K562 (cell line): ENCODE results near the gene NQO2. TPM values are rescaled to one million over a fixed set of nuclear protein-coding genes. Genes with fewer than 3 reads are reported as not detected.

ENCODE experiments used
- ATF1 ChIP-seq, 2 experiments: fragments of 450-650 bp in 1 of 2; IDR thresholded peaks; 2 replicates each; pipeline ENCODE4 v1.6.1; 2016; ENCODE audit warnings: missing compliant biosample characterization in 1 of 2, missing genetic modification characterization in 1 of 2
- GATAD2A ChIP-seq: fragments of 450-650 bp; IDR thresholded peaks from 2 replicates; pipeline ENCODE4 v1.6.1; 2017
- HEY1 ChIP-seq: fragments of 250-450 bp; sonication (Bioruptor Pico); IDR thresholded peaks from 2 replicates; pipeline ENCODE4 v1.5.0; 2020; ENCODE audit warnings: mild to moderate bottlenecking, moderate library complexity, borderline replicate concordance
- ZNF140 ChIP-seq: fragments of 250-450 bp; sonication (Bioruptor Pico); IDR thresholded peaks from 2 replicates; pipeline ENCODE4 v1.8.0; 2021; ENCODE audit warnings: moderate library complexity, mild to moderate bottlenecking, inconsistent platforms
- polyA plus RNA-seq, 8 experiments: library from polyadenylated mRNA; depleted of rRNA in 4 of 8; stranded (reverse) in 5 of 8; unstranded in 3 of 8; fragments of >200 nt; fragmentation: Nextera tagmentation in 2 of 8; fragmentation: Illumina TruSeq in 1 of 8; extraction: Ambion mirVana in 2 of 8; extraction: Trizol in 1 of 8; gene quantifications; 2 replicates each; pipeline versions ENCODE4 v1.2.1 to v1.2.3, GENCODE V29; 2011 to 2014; ENCODE audit warnings: inconsistent platforms in 1 of 8, missing spikeins in 1 of 8
- total RNA-seq, 7 experiments: library from RNA; depleted of rRNA in 6 of 7; stranded (reverse); fragments of >200 nt in 6 of 7; fragmentation: Illumina TruSeq in 2 of 7; extraction: Trizol in 2 of 7; gene quantifications; 2 replicates each; pipeline versions ENCODE4 v1.2.1 to v1.2.3, GENCODE V29; 2011 to 2021; ENCODE audit warnings: low replicate concordance in 1 of 7
- TF ChIP-seq, protein P1 (sequence below): fragments of 250-450 bp; sonication (Bioruptor Pico); IDR thresholded peaks from 2 replicates; pipeline ENCODE4 v1.5.0; 2022; ENCODE audit warnings: mild to moderate bottlenecking
- TF ChIP-seq, protein P2 (sequence below): fragments of 250-450 bp; sonication (Bioruptor Pico); IDR thresholded peaks from 2 replicates; pipeline ENCODE4 v1.4.0; 2020
- TF ChIP-seq, protein P3 (sequence below): fragments of 450-650 bp; IDR thresholded peaks from 2 replicates; pipeline ENCODE4 v1.6.1; 2016; ENCODE audit warnings: mild to moderate bottlenecking, moderate library complexity
- TF ChIP-seq, protein P4 (sequence below): fragments of 200-800 bp; sonication (Bioruptor generic); IDR thresholded peaks from 2 replicates; pipeline ENCODE4 v1.6.1; 2017; ENCODE audit warnings: missing genetic modification characterization, missing compliant biosample characterization

NQO2 gene
- total and polyA plus RNA-seq, 9 of the 15 experiments (the other 6 are each of a cell fraction or from before 2014, with no cell fraction given) = 54.6 to 214 (median 116) TPM

DNA sequence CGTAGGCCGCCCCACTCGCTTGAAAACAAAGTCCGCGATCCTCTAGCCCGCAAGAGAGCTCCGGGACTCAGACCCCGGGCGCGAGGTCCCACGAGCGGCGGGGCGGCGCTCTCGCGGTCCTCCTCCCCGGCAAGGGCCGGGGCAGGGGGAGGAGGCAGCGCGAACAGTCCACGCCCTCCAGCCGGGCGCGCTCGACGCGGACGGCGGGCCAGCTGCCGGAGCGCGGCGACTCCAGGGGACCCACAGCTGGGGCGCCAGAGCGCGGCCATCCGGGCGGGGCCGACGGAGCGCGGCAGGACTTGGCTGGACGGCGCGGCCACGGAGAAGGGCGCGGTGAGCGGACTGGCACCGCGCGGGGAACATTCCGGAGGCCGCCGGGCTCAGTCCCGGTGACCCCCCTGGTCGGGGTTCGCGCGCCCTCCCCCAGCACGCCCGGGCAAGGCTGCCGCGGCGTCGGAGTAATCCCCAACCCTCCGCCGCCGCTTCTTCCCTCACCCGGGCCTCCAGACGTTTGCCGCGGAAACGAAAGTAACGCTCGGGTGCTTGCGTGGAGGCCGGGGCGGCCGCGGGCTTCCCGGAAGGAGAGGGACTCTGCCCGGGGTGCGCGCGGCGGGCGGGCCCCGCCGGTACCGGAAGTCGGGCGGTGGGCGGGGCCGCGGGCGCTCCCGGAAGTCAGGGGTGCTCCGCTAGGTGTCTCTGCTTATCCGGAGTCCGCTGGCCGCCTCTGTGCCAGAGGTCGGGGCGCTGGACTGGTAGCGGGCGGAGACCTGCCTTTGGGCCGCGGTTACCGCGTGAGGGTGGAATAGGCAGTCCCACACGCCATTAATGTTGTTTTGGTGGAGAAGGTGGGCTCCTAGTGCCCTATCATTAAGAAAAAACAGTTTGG, 68.9 kb downstream of the NQO2 start, which contains the start of gene RIPK1 (continued):
- TF ChIP-seq, protein P1, sequence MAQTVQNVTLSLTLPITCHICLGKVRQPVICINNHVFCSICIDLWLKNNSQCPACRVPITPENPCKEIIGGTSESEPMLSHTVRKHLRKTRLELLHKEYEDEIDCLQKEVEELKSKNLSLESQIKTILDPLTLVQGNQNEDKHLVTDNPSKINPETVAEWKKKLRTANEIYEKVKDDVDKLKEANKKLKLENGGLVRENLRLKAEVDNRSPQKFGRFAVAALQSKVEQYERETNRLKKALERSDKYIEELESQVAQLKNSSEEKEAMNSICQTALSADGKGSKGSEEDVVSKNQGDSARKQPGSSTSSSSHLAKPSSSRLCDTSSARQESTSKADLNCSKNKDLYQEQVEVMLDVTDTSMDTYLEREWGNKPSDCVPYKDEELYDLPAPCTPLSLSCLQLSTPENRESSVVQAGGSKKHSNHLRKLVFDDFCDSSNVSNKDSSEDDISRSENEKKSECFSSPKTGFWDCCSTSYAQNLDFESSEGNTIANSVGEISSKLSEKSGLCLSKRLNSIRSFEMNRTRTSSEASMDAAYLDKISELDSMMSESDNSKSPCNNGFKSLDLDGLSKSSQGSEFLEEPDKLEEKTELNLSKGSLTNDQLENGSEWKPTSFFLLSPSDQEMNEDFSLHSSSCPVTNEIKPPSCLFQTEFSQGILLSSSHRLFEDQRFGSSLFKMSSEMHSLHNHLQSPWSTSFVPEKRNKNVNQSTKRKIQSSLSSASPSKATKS = no peak
- TF ChIP-seq, protein P2, sequence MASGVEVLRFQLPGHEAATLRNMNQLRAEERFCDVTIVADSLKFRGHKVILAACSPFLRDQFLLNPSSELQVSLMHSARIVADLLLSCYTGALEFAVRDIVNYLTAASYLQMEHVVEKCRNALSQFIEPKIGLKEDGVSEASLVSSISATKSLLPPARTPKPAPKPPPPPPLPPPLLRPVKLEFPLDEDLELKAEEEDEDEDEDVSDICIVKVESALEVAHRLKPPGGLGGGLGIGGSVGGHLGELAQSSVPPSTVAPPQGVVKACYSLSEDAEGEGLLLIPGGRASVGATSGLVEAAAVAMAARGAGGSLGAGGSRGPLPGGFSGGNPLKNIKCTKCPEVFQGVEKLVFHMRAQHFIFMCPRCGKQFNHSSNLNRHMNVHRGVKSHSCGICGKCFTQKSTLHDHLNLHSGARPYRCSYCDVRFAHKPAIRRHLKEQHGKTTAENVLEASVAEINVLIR (CRISPR knock-in tag) = no peak
- TF ChIP-seq, protein P3, sequence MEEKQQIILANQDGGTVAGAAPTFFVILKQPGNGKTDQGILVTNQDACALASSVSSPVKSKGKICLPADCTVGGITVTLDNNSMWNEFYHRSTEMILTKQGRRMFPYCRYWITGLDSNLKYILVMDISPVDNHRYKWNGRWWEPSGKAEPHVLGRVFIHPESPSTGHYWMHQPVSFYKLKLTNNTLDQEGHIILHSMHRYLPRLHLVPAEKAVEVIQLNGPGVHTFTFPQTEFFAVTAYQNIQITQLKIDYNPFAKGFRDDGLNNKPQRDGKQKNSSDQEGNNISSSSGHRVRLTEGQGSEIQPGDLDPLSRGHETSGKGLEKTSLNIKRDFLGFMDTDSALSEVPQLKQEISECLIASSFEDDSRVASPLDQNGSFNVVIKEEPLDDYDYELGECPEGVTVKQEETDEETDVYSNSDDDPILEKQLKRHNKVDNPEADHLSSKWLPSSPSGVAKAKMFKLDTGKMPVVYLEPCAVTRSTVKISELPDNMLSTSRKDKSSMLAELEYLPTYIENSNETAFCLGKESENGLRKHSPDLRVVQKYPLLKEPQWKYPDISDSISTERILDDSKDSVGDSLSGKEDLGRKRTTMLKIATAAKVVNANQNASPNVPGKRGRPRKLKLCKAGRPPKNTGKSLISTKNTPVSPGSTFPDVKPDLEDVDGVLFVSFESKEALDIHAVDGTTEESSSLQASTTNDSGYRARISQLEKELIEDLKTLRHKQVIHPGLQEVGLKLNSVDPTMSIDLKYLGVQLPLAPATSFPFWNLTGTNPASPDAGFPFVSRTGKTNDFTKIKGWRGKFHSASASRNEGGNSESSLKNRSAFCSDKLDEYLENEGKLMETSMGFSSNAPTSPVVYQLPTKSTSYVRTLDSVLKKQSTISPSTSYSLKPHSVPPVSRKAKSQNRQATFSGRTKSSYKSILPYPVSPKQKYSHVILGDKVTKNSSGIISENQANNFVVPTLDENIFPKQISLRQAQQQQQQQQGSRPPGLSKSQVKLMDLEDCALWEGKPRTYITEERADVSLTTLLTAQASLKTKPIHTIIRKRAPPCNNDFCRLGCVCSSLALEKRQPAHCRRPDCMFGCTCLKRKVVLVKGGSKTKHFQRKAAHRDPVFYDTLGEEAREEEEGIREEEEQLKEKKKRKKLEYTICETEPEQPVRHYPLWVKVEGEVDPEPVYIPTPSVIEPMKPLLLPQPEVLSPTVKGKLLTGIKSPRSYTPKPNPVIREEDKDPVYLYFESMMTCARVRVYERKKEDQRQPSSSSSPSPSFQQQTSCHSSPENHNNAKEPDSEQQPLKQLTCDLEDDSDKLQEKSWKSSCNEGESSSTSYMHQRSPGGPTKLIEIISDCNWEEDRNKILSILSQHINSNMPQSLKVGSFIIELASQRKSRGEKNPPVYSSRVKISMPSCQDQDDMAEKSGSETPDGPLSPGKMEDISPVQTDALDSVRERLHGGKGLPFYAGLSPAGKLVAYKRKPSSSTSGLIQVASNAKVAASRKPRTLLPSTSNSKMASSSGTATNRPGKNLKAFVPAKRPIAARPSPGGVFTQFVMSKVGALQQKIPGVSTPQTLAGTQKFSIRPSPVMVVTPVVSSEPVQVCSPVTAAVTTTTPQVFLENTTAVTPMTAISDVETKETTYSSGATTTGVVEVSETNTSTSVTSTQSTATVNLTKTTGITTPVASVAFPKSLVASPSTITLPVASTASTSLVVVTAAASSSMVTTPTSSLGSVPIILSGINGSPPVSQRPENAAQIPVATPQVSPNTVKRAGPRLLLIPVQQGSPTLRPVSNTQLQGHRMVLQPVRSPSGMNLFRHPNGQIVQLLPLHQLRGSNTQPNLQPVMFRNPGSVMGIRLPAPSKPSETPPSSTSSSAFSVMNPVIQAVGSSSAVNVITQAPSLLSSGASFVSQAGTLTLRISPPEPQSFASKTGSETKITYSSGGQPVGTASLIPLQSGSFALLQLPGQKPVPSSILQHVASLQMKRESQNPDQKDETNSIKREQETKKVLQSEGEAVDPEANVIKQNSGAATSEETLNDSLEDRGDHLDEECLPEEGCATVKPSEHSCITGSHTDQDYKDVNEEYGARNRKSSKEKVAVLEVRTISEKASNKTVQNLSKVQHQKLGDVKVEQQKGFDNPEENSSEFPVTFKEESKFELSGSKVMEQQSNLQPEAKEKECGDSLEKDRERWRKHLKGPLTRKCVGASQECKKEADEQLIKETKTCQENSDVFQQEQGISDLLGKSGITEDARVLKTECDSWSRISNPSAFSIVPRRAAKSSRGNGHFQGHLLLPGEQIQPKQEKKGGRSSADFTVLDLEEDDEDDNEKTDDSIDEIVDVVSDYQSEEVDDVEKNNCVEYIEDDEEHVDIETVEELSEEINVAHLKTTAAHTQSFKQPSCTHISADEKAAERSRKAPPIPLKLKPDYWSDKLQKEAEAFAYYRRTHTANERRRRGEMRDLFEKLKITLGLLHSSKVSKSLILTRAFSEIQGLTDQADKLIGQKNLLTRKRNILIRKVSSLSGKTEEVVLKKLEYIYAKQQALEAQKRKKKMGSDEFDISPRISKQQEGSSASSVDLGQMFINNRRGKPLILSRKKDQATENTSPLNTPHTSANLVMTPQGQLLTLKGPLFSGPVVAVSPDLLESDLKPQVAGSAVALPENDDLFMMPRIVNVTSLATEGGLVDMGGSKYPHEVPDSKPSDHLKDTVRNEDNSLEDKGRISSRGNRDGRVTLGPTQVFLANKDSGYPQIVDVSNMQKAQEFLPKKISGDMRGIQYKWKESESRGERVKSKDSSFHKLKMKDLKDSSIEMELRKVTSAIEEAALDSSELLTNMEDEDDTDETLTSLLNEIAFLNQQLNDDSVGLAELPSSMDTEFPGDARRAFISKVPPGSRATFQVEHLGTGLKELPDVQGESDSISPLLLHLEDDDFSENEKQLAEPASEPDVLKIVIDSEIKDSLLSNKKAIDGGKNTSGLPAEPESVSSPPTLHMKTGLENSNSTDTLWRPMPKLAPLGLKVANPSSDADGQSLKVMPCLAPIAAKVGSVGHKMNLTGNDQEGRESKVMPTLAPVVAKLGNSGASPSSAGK = peak; percentile 57
- TF ChIP-seq ZNF140 (CRISPR knock-in tag) = no peak
- TF ChIP-seq, protein P4, sequence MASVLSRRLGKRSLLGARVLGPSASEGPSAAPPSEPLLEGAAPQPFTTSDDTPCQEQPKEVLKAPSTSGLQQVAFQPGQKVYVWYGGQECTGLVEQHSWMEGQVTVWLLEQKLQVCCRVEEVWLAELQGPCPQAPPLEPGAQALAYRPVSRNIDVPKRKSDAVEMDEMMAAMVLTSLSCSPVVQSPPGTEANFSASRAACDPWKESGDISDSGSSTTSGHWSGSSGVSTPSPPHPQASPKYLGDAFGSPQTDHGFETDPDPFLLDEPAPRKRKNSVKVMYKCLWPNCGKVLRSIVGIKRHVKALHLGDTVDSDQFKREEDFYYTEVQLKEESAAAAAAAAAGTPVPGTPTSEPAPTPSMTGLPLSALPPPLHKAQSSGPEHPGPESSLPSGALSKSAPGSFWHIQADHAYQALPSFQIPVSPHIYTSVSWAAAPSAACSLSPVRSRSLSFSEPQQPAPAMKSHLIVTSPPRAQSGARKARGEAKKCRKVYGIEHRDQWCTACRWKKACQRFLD (CRISPR knock-in tag) = peak; percentile 79
- TF ChIP-seq GATAD2A = peak; percentile 95
- 0 out of 2 replicates have a peak, but pooled peaks have one; percentile 15 for TF ChIP-seq HEY1 (CRISPR knock-in tag)
- no peak for TF ChIP-seq ATF1 (CRISPR knock-in tag; IDR thresholded peaks at IDR 0.05)
- TF ChIP-seq ATF1 (tag; IDR thresholded peaks at IDR 0.05) = peak; percentile 84
